HG02588 (cell line): ENCODE measurements around the gene LCTL.

Source experiments
- ATAC-seq: cut with Tn5 transposase; IDR thresholded peaks from one replicate; pipeline ENCODE4 v1.9.1; 2021; ENCODE audit warnings: mild to moderate bottlenecking, moderate library complexity; ENCODE audit not compliant: unreplicated experiment

The LCTL gene

DNA sequence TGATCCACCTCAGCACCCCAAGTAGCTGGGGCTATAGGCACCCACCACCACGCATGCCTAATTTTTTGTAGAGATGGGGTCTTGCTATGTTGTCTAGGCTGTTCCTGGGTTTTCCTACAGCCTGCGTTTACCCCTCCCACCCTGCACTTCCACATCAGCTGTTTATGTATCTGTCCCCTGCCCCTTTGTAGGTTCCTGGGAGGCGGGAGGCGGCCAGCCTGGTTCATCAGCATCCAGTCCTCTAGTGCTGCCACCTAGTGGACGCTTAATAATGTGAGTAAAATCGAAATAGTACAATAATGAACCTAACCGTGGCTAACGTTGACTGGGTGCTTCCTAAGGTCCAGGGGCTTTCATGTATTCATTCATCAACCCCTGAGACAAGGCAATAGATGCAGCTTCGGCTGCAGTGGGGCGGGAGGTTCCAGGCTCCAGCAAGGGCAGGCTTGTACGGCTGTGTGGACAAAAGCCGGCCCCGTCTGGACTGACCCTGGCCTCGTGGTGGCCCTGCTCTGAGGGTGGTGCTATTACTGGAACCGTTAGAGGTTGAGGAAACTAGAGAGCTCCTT, 1.2 kb upstream of the LCTL start:
- ATAC-seq = no peak

DNA sequence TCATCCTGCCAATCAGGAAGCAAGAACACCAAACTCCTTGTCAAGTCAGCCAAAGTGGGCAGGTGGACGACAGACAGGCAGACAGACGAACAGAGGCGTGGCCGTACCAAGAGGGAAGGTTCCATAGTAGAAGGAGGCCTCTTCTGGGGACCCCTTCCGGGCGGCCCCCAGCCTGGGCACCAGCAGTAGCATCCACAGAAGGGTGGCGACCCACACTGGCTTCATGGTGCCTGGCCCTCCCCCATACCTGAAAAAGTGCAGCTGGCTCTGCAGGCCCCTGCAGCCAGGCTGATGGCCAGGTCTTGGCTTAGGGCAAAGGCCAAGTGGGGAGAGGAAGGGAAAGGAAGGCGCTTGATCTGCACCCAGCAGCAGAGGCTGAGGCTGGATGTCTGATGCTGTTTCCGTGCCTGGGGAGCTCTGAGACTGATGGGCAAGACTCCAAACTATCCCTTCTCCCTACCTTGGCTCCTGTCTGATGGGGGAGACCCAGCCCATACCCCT, 607 bp downstream of the LCTL start:
- no peak for ATAC-seq

- no peak for ATAC-seq
These were observed 1.4 kb downstream of the LCTL start for GRCh38 chr15:66564136-66565041.

GRCh38 chr15:66563566-66564110, 2.2 kb downstream of the LCTL start:
- no peak for ATAC-seq

DNA sequence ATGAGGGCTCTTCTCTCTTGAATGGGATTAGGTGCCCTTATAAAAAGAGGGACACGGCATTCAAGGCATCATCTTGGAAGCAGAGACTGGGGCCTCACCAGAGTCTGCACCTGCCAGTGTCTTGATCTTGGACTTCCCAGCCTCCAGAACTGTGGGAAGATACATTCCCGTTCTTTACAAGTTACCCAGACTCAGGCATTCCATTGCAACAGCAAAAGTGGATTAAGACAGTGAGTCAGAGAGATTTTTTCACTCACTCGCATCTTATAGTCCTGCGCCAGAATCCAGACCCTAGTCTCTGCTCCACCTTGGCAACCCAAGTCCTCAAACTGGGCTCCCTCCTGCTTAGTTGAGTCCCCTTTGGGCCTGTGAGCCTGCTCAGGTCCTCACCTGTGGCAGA, 2.7 kb downstream of the LCTL start:
- ATAC-seq = no peak

DNA sequence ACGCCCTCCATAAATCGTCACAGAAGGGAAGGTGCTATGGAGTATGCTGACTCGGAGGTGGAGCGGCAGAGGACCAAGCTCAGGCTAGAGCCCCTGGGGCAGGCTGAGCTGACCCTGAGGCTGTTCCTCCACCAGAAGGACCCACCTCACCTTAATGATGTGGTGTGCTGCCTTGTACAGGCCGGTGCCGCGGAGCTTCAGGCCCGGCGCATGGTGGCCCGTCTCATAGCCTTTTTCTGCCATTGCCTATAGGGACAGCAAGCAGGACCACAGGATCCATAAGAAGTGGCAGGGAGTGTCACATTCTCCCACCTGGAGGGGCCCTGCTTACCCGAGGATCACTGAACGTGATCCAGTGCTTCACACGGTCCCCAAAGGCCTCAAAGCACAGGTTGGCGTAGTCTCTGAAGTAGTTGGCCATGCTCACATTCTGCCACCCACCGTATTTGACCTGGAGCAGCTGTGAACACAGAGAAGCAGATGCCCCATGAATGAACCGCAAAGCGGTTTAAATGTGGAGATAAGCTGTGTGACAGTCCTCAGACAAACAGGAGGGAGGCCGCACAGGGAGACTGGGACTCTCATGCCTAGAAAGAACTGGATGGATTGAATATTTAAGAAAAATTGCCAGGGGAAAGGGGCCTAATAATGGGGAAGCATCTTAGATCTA, 4.8 kb downstream of the LCTL start:
- no peak for ATAC-seq

- ATAC-seq = no peak
These were observed 7.5 kb downstream of the LCTL start for GRCh38 chr15:66558271-66558670.

DNA sequence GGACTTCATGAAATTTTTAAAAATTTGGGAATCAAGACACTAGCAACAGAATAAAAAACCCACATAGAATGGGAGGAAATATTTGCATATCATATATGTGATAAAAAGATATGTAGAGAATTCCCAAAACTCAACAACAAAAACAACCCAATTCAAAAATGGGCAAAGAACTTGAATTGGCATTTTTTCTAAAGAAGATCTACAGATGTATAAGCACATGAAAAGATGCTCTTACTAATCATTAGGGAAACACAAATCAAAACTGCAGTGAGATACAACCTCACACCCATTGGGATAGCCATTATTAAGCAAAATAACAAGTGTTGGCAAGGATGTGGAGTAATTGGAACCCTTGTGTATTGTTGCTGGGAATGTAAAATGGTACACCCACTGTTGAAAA, 10.1 kb downstream of the LCTL start:
- ATAC-seq = no peak

GRCh38 chr15:66545255-66545654, 20.5 kb downstream of the LCTL start:
- ATAC-seq = no peak

- no peak for ATAC-seq
These were observed 22.9 kb downstream of the LCTL start for GRCh38 chr15:66542896-66543295.

DNA sequence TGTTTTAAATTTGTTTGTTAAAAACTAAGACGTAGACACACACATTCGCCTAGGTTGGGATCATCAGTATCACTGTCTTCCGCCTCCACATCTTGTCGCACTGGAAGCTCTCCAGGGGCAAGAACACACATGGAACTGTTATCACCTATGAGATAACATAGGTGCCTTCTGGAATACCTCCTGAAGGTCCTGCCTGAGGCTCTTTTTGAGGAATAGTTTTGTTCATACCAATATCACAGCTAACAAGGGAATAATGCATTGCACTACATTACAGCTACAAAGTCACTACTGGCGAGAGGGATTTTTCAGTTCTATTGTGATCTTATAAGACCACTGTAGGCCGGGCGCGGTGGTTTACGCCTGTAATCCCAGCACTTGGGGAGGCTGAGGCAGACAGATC, 30.7 kb downstream of the LCTL start:
- no peak for ATAC-seq

GRCh38 chr15:66524838-66525237, 41.0 kb downstream of the LCTL start:
- ATAC-seq = no peak

GRCh38 chr15:66523926-66524325, 41.9 kb downstream of the LCTL start:
- ATAC-seq = no peak

GRCh38 chr15:66515901-66516322, 49.9 kb downstream of the LCTL start:
- no peak for ATAC-seq

DNA sequence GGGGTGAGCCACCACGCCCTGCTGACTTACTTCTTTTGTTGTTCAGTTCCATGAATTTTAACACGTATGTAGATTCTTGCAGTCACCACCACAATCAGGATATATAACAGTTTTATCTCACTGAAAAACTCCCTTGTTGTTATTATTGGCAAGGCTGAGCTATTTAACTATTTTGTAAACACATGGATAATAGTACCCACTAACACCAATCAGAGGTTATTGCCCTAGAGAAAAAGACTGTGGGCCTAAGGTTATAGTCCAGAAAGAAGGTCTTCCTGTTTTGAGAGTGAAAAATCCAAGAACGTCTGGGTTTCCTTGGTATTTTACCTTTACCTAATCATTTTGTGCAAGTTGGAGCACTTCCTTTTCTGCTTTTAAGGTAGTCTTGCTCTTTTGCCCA, 51.2 kb downstream of the LCTL start:
- ATAC-seq = no peak

DNA sequence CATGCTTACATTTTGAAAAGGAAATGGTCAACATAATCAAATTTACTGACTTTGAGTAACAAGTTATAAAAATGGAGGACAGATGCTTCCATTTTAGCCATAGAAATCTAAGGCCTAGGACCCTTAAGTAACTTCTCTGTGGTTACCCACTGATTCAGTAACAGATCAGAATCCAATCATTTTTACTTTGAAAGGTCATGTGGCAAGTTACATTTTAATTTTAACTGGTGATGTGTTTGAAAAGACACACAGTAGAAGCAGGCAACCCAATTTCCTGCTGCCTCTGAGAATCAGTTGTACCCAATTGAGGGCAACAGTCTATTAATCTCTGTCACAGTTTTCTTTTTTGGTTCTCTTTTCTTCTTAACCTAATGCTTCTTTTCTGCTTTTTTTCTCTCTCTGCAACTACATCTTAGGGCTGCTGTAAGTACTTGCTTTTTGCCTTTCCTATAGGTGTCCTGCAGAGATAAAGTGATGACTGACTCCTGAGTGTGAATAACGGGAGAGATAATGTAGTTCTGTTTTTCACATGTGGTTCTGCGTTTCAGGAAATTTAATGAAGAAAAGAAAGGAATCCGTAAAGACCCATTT, 57.4 kb downstream of the LCTL start:
- ATAC-seq = no peak

DNA sequence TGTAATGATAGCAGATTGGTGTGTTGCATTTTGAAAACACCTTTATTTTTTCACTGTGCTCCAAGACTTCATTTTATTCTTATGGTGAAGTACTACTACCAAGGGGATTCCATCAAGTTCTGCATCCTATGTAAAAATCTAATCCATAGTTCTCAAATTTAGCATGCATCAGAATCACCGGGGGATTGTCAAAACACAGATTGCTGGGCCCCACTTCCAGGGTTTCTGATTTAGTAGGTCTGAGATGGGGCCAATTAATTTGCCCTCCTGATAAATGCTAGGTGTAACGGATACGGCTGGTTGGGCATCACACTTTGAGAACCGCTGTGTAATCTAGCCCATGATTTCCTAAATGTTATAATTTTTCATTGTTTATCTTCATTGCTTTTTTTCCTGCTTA, 60.0 kb downstream of the LCTL start:
- no peak for ATAC-seq

DNA sequence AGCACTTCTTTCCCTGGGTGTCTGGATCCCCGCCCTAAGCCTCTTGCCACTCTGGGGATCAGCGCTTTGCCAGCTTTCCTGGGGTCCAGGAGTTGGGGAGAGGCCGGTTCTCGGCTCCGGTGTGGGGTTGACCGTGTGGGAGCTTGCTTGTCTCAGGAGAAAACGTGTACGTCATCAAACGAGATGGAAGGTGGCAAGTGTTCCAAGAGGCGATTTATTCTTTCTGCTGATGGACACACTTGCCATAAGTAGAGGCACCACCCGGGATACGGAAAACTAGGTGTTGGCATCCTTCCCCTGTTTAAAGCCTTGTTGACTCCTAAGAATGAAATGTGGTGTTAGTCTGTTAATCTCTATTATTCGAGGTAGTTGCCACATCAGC, 60.4 kb downstream of the LCTL start:
- peak; percentile 7 for ATAC-seq

DNA sequence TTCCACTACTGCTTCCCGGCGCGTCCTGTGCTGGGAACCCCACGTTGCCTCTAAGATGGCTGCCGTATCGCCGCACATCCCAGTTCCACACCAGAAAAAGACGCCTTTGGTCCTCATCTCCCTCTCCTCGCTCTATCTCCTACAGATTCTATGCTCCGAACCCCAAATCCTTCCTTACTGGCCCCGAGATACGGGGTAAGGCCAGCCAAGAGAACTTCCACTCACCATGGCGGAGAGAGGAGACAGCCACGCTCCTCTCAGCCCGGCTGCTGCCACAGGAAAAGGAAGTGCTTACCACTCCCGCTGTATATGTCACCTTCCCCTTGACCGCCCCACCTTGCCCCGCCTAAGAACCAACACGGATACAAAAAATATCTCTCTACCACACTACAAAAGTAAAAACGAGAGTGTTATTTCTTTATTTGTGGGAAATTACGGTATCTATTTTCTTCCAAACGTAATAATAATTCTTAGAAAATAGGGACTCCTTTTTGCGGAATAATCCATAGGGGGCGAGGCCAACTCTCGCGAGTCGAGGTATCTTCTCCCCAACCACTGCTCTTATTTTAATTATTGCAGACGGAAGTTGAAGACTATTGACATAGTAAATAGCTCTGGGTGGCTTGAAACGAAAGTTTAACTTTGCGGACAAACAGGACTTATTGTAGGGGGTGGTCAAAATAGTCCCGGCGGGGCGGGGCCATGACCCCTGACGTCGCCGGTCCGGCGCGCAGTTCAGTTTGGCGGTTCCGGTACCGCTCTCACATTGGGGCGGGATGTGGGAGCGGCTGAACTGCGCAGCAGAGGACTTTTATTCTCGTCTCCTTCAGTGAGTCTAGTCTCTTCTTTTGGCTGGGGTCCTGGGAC, 61.0 kb downstream of the LCTL start, which contains the start of the genes RPL4 and ZWILCH:
TSS of gene RPL4 (minus strand) at position 293 of the 867 bp plus-strand sequence. CDS start at position 228, 65 bp downstream.
TSS of gene ZWILCH (plus strand) at position 764 of the 867 bp plus-strand sequence. CDS start at position 777, 13 bp downstream.
- peak; percentile 68 for ATAC-seq
